GM03348 (cell line): Measurements from ENCODE around the gene URAD.
"Not testable (repeated sequence)": the region's sequence is repeated elsewhere in the genome, so short reads cannot be mapped to it uniquely, and the experiment has no call there.

Experiments used
- DNase-seq: peaks from one replicate; pipeline ENCODE4 v3.0.0; 2012; ENCODE audit warnings: low spot score

URAD gene

DNA sequence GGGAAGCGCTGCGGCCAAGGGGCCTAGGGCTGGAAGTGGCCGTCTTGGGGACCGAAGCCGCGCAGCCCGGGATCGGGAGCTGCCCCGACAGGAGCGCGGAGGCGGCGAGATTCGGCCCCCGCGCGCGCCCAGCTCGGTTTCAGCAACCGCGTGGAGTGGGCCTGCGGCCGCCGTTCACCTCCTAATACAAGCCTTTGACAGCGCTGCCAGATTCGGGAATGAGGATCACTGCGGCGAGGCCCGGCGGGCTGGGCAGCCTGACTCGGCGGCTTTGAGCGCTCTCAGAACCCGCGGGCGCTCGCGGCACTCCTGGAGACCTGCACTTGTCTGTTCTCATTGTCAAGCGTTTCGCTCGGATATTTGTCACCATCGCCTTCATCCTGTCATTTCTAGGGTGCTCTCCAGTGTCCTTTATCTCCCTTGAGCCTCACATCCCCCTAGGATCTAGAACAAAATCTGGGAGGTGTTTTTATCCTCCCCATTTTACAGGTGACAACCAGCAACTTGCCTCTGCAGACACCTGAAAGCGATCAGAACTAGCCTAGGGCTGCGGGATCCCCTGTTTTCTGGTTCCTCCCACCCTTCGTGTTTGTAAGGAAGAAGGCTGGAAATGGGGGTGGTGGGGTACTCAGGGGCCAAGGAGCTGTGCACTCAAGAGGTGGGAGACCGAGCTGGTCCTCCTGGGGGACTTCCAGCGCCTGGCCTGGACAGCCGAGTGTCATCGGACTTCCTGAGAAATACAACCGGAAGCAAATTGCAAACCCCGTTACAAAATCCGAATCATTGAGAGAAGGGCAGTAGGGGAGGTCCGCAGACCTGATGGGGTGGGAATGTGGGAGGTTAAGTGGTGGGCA, 17.9 kb downstream of the URAD start:
- no peak for DNase-seq

DNA sequence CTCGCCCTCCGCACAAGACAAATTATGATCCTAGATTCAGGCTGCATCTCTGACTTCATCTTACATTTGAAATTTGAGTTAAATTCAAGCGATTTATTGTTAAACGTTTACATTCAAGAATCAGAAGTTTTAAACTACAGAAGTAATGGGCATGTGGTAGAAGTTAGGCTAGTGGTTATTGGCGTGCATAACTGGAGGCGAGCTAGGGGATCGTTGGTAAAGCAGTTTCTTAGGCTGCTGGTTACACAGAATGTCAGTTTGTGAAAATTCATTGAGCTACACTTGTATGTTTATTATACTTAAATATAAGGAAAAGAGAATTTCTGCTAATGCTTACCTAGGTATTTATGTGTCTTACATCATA, 18.6 kb downstream of the URAD start:
- DNase-seq = no peak

DNA sequence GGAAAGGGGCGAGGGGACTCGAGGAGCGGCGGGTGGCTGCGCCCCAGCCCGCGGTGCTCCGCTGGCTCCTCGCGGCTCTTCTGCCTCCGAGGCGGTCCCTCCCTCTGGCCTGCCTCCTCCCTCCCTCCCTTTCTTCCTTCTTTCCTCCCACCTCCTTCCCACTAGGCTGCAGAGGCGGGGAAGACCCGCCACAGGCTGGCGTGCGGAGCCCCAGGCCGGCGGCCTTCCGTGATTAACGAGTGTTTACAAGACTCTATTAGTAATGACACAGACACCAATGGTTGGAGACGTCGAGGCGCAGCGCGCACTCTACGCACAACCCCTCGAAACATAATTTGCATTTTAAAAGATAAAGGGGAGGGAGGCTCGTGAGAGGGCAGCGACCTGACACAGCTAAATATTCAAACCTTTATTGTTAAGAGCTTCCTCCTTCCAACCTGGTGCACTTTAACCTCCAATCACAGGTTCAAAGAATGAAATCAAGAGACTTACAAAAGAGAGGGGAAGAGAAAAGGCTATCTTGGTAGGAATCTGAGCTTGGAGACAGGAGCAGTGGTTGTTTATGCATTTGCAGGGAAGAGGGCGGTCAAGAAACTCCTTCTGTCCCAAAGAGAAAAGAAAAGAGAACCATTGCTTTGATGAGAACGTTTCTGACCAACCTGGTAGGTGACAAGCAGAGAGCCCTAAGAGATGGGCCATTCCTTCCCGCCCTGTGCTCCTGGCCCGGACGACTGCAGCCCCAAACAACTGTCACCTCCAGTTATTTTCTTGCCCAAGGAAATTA, 19.2 kb downstream of the URAD start, which contains the start of gene CDX2:
Gene CDX2 (minus strand): TSS at position 234 of the 784 bp plus-strand sequence. CDS start 309 bp downstream, outside the sequence.
- no peak for DNase-seq

DNA sequence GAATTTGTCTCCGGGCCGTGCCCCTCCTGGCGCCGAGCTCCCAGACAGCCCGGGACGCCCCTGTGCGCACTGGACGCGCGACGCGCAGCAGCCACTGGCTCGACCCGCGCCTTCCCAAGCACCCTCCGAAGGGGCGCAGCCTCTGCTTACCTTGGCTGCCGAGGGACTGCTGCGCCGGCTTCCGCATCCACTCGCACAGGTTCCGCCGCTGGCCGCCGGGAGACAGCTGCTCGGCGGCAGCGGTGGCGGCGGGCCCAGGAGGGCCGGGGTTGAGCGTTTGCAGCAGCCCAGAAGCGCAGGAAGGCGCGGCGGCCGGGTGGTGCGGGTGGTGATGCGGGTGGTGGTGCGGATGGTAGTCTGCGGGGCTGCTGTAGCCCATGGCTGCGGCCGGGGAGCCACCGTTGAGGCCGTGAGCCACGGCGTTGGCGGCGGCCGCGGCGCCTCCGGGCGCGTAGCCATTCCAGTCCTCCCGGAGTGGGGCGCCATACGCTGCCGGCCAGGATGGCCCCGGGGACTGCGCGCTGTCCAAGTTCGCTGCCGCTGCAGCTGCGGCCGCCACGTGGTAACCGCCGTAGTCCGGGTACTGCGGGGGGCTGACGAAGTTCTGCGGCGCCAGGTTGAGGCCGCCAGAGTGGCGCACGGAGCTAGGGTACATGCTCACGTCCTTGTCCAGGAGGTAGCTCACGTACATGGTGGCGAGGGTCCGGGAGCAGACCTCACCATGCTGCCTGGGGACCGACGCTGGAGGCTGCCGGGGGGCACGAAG, 20.0 kb downstream of the URAD start:
- no peak for DNase-seq

DNA sequence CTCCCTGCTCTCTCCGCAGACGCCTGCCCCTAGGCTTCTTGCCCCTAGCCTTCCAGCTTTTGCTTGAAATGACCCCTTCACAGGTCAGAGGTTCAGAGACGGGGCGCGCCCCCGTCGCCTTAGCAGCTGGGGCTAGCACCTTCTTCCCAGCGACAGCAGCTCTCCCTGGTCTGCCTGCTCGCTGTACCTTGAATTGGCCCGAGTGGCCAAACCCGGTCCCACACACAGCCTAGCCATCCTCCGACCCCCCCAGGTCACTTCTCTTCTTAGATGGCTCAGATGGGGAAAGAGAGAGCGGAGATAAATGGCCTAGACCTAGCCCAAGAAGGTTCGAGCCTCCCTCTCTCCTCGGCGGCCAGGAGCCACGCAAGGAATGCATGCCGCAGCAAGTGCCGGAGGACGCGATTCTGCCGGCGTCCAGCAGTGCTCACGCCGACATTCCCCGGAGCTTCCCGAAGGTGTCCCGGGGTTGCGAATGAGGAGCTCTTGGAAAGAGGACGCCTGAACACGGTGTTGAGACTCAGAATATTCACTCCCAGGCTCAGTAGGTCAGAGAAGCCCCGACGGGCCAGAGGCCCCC, 20.7 kb downstream of the URAD start:
- no peak for DNase-seq

DNA sequence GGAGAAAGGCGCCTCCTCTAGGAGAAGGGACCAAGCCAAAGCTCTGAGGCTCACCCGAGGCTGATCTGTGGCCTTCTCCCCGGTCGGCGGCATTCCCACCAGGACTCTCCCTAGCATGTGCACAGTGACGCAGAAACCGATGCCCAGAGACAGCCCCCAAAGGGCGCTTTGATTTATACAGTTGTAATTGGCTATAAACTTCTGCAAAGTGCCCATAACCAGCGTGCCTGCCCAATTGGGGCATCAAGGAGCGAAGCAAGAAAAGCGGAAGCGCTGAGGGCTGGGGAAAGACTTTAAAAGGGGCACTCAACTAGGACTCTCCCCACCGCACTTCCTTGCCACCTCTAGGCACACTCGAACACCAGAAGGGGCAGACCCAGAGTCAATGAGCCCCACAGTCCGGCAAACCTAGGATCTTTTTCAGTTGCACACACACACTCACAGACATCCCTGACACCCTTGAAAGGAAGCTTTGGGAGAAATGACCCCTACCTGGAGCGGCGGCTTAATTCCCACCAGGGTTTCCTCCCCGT, 21.2 kb downstream of the URAD start:
- no peak for DNase-seq

DNA sequence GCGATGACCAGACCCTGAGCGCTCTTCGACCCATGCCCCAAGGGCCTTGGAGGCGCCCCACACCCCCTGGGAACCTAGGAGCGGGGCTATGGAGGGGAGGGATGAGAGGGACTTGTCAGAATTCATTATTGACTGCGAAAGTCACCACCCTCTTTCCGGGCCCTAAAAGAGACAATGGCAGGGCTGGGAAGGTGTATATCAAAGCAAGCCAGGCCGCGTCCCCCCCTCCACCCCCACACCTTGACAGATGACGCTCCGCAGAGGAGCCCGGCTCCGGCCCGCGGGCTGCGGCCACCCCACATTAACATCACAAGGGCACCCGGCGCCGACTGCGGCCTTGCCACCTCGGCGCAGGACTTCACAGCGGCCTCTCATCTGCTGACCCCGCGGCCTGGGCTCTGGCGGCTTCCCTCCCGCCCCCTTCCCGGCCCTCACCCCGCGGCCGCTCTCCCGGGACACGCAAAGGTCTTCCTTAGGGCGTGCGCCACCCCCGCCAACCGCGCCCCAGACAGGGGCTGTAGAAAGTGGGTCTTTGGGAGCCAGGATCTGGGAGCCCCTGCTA, 21.8 kb downstream of the URAD start:
- no peak for DNase-seq

DNA sequence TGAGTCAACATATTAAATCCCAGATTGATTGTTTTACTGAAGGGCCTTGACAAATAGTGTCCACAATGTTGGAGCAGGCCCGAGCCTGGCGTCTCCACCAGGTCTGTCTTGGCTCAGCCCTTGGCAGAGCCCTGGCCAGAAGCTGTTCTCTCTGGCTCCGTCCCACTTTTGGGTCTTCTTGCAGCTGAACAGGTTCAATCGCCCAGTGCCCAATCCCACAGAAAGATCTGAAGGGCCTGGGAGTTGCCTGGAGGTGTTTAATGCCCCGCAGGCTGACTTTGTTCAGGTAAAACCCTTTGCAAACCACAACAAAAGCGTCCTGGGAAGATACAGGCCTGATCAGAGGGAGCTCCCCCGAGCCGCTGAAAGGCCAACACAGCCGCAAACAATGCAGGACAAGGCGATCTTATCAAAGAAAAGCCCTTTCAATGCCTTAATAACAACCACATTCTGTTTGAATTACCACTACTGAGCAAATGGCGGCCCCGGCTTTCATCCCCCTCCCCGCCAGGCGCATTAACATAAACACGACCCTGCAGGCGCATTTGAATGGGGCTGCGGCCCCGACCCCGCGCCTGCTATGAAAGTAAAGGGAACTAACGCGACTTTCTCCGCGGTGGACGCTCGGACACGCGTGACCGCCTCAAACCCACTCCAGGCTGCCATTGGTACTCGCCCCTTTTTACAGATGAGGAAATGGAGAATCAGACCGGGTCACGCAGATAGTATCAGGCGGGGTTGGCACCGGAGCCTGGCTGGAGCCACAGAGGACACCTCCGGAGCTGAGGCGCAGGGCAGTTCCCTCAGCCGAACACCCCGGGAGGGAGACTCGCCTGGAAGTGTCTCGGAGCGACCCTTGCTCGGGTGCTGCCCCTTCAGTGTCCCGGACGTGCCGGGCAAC, 22.5 kb downstream of the URAD start:
- DNase-seq = no peak

DNA sequence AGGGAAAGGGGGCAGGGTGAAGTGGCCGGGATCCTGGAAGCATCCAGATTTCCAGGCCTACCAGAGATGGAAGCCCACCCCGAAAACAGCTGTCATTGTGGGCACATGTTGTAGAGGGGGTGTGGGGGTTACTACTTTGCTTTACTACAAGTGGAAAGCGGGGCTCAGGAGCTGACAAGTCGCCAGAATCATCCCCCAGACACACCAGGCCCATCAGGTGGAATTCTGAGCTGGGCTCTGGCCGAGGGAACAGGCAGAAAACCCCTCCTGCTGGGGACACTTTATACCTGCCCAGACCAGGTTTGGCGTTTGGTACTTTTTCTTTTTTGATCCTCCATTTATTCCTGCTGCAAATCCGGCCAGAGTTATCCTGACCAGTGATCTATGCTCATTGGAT, 23.2 kb downstream of the URAD start:
- no peak for DNase-seq

DNA sequence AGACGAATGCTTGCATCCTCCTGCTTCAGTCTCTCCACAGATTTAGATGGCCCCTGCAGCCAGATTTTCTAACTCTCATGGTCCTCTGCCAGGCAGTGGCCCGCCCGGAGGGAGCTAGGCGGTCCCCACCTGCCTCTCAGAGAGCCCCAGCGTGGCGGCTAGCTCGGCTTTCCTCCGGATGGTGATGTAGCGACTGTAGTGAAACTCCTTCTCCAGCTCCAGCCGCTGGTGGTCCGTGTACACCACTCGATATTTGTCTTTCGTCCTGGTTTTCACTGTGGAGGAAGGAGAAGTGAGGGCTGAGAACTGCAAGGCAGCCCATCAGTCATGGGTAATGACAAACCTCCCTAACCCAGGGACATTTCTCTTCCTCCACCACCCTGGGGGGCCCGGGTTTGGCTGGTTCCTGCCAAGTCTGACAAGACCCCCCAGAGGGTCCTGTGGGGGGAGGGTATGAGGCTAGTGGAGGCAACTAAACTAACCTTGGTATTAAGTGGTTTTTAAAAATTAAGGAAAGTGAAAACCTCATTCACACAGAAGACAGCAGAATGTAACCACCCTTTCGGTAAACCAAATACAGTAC, 23.7 kb downstream of the URAD start:
- DNase-seq = no peak

DNA sequence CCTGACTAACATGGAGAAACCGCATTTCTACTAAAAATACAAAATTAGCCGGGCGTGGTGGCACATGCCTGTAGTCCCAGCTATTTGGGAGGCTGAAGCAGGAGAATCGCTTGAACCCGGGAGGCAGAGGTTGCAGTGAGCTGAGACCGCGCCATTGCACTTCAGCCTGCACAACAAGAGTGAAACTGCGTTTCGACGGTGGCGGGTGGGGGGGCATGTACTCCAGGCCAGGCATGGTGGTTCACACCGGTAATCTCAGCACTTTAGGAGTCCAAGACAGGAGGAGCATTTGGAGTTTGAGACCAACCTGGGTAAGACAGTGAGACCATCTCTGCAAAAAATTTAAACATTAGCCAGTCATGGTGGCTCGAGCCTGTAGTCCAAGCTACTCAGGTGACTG, 24.3 kb downstream of the URAD start:
- not testable (repeated sequence) for DNase-seq

DNA sequence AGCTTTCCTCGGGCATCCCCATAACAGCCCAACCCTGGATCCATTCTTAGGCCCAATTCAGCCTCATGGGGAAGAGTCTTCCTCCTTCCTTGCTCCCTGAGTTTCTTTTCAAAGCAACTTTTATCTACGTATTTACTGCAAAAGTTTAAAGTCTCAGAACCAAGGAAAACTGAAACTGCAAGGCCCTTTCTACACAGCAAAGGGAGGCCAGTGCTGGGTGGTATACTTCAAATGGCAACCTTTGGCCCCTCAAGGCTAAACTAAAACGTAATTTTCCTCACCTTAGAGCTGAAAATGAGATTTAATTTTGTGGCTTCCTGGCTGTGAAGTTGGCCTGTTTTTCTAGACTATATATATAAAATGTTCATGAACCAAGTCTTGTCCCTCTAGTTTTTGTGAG, 25.0 kb downstream of the URAD start:
- DNase-seq = no peak

DNA sequence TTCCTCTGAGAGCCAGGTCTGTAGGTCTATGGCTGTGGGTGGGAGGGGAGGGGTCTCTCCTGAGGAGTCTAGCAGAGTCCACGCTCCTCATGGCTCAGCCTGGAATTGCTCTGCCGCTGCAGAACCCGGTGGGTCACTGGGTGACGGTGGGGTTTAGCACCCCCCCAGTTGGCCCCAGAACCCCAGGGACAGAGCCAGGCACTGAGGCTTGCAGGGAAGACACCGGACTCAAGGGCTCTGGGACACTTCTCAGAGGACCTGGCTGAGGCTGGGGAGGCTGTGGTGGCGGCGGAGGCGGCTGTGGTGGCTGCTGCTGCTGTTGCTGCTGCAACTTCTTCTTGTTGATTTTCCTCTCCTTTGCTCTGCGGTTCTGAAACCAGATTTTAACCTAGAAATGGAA, 25.5 kb downstream of the URAD start:
- DNase-seq = no peak

DNA sequence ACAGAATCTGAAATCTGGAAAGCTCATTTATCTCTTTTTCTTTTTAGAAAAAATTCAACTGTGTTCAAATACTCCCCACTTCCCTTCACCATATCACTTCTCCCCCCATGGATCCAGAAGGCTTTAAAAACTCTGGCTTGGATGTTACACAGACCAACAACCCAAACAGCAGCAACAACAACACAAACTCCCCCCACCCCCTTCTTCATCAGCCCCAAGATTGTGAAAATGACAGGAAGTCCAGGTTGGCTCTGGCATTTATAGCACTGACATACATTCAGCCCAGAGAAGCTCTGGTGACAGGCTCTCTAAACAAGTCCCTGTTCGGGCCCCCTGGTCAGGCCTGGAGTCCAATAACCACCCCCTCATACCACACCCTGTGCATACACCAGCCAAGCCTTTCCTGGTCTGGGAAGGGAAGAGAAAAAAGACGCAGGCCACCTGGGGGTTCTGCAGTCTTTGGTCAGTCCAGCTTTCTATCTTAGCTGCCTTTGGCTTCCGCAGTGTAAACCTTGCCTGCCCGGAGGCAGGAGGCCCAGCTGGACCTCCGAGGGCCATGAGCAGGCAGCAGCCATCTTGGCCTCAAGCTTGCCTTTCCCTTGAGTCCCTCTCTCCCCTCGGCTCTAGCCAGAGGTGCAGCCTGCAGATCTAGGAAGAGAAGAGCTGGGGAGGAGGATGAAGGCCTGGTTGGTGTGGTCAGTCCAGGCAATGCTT, 26.2 kb downstream of the URAD start:
- DNase-seq = no peak

DNA sequence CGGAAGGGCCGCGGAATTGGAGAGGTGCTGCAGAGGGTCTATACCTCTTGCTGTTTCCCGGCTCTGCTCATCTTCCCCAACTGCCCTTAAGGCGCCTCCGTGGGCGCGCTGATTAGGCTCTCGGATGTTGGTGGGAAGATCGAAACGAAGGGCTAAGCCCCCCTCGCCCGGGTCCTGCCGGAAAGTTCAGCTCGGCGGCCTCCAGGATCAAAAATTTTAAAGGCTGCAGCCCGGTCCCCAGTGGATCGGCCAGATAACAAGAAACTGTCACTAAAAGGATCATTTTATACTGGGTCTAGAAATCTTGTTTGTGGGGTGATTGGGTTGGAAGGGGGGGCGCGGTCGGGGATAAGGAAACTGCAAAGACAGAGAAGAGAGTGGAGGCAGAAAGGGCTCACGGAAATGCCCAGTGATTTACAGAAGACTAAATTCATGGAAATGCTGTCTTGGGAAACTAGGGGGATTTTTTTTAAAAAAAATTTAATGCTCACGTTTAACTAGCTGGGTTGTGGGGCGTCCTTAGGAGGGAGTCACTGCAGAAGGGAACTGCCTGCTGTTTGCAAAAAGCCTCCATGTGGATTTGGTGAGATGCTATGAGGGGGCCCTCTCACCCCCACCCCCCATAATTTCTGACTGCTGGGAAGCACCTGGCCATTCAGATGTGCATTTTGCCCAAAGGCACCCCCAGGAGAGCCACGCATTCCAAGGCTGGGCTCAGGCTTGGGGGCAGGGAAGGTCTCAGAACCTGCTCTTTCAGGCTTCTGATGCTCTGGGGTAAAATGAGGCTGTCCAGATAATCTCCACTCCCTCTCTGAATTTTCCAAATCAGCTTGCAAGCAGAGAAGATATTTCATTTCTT, 27.0 kb downstream of the URAD start:
- DNase-seq = no peak

DNA sequence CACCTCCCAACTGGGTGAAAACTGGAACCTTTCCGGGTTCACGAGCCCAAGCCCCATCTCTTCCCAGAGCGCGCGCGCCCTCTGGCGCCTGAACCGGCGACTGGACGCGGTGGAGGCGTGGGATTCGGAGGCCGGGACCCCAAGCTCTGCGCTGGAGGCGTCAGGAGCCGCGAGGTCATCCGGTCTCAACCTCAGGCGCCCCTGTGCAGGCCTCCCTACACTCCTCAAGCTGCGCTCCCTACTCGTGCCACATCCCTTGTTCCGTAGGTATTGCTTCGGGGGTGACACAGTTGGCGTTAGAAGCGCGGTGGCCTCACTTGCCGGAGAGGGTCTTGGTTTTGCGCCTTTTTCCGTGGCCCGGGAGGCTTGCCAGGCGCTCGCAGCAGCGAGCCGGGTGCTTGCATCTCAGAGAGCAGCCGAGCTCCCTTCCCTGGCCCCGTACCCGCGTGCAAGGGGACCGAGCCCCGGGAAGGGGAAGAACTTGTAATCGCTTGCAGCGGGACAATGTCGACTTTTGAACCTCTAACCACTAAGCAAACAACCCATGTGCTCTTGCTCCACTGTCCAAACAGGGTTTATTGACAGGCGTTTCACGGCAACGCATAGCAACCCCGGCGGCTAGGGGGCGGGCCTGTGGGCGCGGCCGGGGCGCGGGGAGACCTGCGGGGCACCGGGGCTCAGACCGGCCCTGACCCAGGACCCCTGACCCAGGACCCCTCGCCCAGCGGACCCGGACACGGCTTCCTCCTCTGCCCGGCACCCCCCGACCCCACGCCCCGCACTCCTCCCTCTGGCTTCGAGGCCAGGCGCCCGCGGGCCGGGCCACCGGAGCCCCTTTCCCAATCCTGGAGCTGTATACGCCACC, 27.9 kb downstream of the URAD start:
- no peak for DNase-seq

DNA sequence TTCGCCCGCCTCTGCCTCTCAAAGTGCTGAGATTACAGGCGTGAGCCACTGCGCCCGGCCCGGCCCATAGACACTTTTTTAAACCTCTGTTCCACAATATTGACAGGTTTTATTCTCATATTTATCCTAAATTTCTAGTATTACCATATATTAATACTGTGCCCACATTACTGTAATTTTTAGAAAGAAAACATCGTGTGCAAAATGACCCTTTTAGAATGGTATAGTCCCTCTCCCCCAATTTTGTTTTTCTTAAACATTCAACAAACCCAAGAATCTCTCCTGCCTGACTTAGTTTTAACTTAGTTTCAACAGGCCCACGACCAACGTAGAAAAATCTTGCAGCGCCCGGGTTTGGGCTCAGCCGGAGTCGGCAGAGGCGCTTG, 28.5 kb downstream of the URAD start:
- no peak for DNase-seq
